Stimulated activated CD8-positive, alpha-beta memory T cell treated with anti-CD3 and anti-CD28 coated beads, Interleukin-2, amount 100 ng/mL, for 48 hours (primary cell): Measurements from ENCODE around the gene TNPO3.

Experiments
- DNase-seq, 2 donors: peaks; one replicate each; pipeline ENCODE4 v3.0.0-alpha.2; 2020; ENCODE audit warnings: low read depth in 2 of 2

TNPO3 gene

DNA sequence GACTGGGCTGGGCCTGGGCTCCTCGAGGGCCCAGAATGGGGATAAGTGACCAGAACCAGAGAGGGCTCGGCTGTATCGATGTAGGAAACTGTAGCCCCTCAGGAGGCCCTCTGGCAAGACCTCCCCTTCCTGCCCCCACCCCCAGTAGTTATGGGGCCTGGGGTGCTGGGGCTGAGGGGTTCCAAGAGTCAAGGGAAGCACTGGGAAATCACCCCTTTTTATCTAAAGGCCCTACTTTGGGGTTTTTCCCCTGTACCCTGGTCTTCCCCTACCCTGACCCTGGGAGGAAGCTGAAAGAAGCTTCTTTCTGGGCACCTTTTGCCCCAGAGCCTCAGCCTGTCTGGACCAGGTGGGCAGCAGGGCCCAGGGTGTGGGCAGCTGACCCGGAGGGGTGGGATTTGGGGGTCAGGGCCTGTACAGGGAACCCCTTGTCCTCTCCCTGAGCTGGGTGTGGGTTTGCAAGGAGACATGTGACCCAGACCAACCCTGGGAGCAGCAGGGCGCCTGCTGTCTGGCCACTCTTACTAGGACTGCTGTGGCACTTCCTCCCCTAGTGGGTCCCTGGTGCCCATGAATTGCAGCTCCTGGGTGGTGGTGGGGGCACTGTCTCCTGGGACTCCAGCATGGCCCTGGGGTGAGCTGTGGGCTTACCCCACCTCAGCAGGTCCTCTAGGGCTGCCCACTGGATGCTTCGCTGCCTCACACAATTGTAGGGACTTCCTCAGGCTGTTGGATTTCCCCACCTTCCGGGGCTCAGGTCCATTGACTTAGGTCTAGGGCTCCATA is 115.6 kb downstream of the TNPO3 start:
- no peak for DNase-seq

DNA sequence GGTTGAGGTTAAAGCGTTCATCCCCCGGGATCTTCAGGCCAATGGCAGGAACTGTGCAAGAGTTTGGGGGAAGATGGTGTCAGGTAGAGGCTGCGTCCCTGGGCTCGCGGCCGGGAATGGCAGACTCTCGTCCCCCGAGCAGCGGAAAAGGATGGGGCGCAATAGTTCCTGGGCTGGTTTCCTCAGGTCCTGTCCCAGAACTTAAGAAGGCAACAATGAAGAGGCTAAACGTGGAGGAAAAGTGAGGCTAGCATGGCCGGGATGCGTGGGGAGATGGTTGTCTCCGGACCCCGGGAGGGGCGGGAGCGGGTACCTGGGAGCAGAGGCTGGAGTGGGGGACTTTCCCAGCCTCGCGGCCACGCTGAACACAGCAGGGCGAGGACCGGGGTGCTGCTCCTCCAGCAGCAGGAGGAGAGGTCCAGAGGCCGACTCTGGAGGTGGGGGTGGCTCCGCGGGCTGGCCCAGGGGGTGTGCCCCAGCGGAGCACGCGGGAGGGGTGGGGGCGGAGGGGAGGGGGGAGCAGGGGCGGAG is 116.3 kb downstream of the TNPO3 start:
- DNase-seq: no peak

DNA sequence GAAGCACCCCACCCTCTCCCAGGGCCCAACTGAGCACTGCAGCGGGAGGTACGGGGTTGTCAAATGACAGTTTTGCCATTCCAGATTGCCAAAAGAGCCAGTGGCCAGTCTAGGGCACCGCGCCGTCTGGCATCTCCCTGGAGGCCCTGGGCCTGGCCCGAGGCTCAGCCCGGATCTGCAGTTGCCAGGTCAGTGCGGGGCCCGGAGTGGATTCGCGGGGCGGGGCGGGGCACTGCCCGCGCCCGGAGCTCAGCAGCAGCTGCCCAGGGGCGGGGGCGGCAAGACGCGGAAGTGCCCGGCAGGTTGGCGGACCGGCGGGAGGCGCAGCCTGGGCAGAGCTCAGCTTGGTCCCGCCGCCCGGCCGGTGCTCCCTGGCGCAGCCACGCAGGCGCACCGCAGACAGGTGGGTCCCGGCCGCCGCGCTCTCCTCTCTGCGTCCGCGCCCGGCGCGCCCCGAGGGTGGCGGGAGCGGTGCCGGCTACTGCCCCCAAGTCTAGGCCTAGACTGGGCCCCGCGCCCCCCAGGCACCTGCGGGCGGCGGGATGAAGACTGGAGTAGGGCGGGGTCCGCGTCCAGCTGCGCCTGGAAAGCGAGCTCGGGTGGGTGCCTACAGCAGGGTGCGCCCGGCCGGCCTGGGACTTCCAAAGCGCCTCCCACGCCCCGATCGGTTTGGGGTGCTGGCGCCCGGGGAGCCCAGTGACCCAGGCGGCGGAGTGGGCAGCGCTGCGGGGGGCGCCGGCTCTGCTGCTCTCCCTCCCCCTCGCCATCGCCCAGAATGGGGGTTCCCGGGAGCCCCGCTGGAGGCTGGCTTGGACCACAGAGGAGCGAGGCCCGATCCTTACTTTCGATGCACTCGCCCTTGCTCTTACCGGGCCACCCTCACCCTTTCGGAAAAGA is 117.0 kb downstream of the TNPO3 start, which contains the start of gene IRF5:
IRF5 (plus strand) TSS at position 281 of the 897 bp plus-strand sequence. CDS start 4,155 bp downstream, outside the sequence.
- no peak for DNase-seq

DNA sequence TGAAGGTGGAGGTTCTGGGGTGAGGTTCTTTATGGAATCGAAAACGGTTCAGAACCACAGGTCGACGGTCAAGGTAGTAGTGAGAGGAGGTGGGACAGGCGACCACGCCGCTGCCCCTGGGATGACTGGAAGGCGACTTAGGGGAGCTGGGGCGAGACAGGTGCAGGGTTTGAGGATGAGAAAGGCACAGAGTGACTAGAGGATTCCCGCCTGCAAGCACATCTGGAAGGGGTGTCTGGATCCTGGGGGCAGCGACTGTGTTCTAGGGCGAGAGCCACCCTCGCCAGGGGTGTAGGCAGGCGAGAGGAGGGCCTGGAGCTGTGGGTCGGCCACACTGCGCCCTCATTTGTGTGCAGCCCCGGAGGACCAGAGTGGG is 117.7 kb downstream of the TNPO3 start:
- no peak for DNase-seq

DNA sequence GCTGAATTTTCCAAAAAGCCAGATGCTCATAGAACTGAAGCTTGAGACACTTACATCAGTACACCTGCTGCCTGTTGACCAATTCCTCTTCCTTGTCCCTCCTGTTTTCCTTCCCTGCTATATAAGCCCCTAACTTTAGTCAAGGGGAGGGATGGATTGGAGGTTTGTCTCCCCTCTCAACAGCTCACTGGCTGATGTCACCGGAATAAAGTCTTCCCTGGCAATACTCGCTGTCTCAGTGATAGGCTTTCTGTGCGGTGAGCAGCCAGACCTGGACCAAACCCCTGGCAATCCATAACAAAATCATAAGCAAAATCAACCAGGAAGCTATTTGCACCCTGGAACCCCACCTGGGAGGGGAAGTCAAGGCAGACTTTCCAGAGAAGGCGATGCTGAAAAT is 118.1 kb downstream of the TNPO3 start:
- no peak for DNase-seq

DNA sequence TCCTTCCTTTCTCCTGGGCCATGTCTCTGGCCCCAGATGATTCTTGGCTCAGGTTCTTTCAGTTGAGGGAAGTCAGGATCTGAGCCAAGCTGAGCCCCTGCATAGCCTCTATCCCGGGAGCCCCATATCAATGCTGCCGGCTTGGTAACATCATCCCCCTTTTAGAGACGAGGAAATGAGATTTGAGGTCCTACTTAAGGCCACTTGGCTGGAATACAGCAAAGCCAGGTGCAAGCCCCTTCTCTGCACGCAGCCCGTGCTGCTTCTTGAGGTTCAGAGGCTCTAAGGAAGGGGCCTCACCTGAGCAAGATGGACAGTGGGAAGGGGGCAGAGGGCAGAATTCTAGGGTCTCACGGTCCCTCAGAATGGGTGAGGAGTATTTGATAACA is 119.6 kb downstream of the TNPO3 start:
- DNase-seq: no peak

DNA sequence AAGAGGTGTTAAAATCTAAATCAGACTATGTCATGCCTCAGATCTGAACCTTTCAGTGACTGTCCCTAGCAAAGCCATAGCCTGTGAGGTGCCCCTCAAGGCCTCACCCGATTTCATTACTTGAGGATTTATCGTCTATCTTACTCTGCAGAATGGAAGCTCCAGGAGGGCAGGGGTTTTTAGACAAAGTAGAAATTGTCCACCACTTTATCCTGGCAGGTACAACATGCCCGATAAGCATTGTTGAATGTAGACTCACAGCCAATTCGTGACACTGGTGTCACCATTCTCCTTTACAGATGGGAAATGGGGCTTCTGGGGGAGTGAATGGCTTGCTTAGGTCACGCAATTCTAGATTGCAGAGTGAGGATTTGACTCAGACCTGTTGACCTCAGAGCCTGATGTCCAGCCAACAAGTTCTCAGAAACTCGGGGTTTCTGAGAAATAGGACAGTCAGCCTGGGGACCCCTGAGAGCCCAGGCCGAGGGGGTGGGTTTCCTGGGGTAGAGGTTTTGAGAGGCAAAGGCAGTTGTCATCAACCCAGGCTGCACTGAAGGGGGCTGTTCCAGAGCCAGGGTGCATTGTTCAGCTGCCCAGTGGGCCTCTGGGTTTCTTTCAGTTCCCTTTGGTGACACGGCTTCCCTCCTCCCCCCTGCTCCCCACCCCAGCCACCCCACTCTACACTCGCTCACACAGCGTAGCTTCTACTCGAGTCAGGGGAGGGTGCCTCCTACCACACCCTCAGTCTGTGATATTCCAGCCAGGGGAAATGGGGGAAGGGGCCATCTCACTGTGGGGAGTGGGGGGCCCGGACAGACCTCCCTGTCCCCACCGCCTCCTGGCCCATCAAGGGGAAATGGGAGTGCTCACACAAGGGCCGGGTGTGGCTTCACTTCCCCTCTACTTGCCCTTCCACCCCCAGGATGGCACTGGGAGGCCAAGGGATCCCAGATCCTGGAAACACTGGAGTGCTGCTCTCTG is 120.3 kb downstream of the TNPO3 start:
- DNase-seq: no peak

DNA sequence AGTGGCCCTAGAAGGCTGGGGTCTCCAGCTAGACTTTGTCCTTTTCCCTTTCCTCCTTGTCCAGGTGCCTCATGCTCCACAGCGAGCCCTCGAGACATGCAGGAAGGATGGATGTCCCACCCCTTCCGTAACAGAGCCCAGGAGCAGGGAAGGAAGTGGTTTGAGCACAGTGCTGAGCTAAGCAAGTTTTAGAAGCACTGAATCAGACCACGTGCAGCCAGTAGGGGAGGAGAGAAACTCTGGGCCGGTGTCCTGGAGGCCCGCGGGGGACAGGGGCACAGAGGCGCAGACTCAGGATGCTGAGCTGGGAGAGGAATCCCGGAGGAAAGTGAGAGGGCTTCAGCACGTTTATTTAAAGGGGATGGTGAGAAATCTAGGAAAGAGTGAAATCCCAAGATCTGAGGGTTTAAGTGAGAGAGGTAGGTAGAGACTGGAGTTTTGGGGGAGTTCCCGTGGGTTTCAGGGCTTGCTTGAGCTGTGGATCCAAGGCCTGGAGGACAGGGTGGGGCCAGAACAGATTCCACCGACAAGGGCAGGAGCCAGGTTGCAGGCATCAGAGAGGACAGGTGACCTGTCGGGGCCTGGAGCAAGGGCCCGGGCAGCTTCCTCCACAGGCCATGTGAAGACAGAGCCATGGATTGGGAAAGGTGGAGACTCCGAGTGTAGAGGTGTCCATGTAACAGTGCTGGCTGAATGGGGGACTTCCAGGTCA is 121.6 kb downstream of the TNPO3 start:
- no peak for DNase-seq

DNA sequence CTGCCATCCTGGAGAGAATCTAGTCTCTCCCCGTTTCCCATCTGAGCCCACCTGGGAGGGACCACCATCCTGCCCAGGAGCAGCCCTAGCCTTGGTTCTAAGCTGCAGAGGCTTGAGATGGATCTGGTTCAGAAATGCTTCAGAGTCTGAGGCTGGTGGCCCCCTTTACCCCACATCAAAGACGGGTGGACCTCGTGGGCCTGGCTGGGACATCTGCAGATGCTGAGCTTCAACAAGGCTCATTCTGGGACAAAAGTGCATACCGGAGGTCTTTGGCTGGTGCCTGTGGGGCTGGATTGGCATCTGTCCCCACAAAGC is 122.1 kb downstream of the TNPO3 start:
- no peak for DNase-seq

DNA sequence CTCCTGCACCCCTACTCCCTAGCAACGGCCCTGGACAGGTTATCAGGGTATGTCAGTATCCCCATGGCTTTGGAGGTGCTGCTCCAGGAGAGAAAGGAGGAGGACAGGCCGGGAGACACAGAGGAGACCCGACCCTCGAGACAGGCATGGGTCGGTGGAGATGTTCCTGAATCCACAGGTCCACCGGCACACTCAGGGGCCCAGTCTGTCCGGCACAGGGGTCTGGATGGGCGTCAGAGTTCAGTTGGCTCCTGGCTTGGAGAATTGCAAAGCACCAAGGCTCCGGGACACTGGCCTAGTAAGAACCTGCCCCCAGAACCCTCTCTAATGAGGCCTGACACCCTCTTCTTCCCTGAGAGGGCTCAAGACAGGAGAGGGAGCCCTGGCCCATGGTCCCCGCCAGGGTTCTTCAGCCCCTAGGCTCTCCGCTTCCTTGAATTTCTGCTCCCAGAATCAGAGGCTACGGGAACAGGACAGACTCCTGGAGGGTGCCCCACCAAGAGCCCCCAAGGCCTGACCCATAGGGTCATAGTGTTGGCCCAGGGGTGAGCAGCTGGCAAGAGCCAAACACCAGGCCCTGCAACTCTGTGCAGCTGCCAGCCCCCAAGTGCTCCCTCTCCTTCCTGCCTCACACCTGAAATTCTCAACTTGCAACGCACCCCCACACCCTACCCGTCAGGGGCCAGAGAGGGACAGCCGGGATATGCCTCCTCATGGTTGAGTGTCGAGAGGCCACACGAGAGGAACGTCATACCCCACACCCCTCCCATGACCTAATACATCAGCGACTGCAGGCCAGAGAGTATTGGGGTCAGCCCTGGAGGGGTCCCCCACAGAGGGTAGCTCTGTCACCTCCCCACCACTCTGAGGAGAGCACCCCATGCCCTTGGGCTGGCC is 122.7 kb downstream of the TNPO3 start:
- no peak for DNase-seq

DNA sequence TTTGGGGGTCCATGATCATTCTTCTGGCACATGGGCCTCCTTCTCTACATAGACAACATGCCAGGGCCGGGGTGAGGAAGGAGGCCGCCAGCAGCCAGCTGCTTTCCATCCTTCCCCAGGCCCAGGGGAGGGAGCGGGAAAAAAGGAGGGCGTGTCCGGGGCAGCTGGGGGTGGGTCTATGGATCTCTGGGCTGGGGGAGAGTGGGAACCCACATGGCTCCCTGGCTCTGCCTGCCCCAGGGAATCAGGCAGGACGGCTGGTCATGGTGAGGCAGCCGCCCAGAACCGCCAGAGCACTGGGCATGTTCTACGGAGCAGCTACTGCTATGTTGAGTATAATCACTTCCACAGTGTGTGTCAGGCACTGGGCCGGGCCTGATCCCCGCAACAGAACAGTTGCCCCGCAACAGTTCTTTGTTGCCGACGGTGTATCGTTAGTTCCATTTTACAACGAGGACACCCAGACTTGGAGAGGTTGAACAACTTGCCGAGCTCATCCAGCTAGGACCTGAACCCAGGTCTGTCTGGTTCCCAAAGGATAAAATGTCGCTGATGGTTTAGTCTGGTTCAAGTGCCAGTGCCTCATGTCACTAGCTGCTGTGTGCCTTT is 123.6 kb downstream of the TNPO3 start:
- DNase-seq: no peak

DNA sequence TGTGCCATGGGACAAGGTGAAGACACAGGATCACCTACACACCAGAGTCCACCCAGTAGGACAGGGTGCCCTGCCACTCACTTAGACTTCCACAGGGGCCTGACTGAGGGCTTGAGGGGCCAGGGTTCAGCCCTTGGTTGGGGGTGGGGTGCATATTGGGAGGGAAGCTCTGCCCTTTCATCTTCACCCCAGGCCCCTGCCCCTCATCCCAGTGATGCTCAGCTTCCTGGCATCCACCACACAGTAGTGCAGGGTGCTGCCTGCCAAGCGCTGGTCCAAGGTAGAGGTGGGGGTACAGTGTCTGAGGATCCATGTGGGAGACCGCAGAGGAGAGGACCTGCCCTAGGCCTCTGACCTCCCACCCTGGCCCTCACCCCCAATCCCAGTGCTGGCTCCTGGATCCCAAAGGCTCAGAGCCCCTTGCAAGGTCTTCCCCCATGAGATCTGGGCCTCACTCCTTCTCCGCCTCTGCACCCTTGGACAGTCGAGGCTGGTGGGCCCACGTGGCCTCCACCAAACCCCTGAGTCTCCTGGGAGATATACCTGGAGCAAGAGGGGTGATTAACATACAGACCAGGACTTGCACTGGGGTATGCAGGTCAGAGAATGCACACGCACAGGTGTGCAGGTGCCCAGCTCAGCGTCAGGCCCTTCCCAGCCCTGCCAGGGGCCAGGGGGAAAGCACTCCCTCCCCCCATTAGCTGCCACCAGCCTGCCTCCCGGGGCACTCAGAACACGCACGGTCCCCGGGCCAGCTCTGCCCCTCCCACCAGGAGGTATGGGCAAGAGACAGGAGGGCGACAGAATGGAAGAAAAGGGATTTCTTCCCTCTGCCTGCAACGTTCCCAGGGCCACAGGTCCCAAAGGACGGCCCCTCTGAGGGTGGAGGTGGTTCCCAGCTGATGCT is 125.8 kb downstream of the TNPO3 start:
- no peak for DNase-seq

DNA sequence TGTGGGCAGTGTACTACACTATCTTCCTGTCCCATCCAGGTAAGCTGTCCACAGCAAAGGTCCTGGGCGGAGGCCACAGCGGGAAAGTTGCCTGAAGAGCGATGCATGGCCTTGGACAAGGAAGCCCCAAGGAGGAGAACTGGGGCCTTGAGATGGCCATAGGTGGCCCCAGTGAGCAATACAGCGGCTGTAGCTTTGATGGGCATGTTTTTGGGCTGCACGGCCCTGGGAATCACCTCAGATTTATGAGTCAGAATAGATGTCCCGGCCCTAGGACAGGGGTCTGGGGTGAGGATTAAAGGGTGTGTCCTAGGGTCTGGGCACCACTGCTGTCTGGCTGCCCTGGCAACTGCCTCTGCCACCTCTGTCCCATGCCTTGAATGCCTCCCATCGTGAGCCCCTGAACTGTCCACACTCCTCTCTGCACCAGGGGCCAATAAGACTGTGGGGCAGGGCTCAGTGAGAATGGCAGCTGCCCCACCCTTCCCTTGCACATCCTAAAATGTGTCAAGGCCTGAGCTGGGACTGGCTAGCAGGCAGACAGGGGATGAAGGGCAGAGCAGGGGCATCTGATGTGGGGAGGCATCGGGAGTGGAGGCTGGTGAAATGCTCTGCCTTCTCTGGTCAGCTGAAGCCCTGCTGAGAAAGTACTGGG is 126.6 kb downstream of the TNPO3 start:
- no peak for DNase-seq

DNA sequence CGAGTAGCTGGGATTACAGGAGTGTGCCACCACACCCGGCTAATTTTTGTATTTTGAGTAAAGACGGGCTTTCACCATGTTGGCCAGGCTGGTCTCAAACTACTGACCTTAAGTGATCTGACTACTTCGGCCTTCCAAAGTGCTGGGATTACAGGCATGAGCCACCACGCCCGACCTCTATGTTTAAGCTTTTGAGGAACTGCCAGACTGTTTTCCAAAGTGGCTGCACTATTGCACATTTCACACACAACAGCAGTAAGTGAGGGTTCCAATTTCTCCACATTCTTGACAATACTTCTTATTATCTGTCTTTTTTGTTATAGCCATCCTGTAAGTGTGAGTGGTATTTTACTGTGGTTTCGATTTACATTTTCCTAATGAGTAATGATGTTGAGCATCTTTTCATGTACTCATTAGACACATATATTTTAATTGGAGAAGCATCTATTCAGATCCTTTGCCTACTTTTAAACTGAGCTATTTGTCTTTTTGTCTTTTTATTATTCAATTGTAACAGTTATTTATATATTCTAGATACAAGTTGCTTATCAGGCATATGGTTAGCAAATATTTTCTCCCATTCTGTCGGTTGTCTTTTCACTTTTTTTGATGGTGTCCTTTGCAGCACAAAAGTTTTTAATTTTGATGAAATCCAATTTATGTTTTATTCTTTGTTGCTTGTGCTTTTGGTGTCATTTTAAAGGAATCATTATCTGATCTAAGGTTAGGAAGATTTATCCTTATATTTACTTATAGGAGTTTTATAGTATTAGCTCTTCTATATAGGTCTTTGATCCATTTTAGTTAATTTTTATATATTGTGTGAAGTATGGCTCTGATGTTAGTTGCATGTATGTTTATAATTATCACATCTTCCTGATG is 130.0 kb downstream of the TNPO3 start:
- no peak for DNase-seq

DNA sequence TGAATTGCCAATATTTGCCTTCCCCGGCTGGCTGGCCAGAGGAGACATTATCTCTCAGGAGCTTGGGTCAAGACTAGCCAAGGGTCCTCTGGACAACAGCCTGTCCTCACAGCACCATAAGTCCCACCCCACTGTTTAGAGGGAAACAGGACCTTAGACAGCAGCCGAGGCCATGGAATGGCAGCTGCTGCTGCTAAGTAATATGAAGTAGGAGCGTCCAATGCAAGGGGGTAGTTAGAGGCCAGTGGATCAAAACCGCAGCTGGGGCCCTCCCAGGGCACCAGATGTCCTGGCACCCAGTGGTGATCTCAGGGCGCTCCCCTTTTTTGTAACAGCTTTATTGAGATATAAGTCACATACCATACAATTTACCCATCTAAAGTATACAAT is 131.5 kb downstream of the TNPO3 start:
- DNase-seq: no peak

DNA sequence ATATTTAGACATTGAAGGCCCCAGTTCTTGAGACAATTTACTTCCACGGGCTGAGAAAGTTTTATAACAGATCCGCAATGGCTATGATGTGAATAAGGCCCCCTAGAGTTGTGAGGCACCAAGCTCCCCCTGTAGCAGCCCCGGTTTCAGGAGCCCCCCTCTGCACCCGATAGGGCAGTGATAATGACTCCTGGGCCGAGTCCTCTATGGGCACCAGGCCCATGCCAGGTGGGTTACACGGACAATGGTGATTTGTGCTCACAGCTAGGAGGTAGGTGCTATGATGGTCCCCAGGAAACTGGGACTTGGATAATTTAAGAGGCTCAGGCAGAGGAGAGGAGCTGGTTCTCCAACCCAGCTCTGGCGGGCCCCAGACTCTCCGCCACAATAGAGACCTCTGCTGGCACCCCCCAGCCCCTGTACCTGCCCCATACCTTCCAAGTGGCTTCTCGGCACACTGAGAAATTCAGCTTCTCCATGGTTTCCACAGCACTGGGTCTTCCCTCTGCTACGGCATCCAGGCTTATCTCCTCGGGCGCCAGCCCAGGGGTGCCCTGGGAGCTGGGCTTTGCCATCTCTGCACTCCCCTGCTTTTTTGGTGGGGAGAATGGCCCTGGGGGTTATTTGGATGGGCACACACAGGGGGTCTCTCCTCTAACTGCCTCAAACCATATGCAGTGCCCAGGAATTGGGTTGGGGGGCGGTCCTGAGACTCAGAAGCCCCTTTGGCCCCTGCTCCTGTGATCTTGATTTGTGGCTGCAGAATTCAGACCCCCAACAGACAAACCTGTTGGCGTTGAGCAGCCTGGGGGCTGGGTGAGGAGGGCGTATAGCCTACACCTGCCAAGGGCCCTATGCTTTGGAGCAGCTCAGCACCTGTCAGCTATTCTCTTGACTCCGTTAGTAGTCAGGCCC is 132.2 kb downstream of the TNPO3 start:
- no peak for DNase-seq
